Skin of body (tissue), 2 donors: ENCODE measurements around the gene CTDNEP1. TPM values are rescaled to one million over a fixed set of nuclear protein-coding genes. Genes with fewer than 3 reads are reported as not detected.

Experiments
- DNase-seq: peaks from one replicate; lab custom pipeline; 2025; lab: John Stamatoyannopoulos, UW
- total RNA-seq: library from RNA; depleted of rRNA; stranded (reverse); fragments of >200 nt; gene quantifications from one replicate; pipeline ENCODE4 v1.2.3, GENCODE V29; 2014

The CTDNEP1 gene
- total RNA-seq, 1 donor from 2014 or later: 44.1 TPM

DNA sequence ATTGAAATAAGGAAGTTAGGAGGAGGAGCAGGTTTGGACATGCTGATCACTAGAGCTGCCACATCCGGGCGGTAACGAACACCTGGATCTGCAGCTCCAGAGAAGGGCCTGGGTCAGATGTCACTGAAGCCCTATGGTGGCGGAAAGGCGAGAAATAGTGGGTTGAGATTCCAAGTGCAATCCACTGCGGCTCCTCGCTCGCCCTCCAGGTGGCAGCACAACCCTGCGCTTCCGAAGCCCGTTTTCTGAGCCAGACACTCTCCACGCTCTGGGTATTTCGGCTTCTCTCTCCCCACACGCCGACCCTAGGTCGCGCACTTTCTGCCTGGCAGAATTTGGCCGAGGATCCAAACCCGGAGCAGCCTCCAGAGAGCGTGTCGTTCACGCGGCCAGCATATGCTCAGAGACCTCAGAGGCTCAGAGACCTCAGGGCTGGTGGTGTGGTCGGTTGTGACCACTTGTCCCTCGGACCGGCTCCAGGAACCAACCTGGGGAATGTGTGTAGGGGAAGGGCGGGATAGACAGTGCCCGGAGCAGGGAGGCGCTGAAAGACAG, 29.1 kb upstream of the CTDNEP1 start:
- DNase-seq: peak; percentile 79

DNA sequence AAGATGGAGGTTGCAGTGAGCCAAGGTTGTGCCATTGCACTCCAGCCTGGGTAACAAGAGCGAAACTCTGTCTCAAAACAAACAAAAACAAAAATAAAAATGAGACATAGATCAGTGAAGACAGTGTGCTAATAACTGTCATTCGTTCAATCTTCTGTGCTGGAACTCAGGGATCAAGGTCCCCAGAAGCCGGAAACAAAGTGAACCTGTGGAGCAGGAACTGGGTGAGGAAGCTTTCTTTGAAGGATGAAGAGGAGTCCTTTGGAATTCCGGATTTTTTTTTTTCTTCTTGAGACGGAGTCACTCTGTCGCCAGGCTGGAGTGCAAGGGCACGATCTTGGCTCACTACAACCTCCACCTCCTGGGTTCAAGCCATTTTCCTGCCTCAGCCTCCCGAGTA, 27.9 kb upstream of the CTDNEP1 start:
- DNase-seq: no peak

DNA sequence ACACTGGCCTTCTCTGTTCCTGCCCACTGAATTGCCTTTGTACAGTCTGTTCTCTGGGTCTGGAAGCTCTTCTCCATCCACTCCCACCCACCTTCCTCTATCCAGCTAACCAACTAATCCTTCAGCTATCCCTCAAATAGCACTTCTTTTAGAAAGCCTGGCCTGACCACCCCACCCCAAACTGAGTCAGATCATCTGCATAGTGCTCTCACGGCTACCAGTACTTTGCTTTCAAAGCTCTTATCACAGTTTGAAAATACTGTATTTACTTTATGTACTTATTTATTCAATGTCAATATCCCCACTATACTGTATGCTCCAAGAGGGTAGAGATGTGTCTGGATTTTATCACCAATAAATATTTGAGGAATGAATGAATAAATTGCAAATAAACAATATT, 15.2 kb upstream of the CTDNEP1 start:
- DNase-seq: no peak

DNA sequence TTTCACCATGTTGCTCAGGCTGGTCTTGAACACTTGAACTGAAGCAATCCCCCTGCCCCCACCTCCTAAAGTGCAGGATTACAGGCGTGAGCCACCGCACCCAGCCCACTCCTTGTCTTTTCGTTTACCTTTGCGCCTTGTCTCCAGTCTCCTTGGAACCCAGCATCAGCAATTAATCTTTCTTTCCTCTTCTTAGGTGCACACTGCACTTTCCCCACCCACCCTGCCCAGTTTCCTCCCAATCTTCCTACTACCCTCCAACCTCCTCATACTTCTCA, 12.2 kb upstream of the CTDNEP1 start:
- no peak for DNase-seq

DNA sequence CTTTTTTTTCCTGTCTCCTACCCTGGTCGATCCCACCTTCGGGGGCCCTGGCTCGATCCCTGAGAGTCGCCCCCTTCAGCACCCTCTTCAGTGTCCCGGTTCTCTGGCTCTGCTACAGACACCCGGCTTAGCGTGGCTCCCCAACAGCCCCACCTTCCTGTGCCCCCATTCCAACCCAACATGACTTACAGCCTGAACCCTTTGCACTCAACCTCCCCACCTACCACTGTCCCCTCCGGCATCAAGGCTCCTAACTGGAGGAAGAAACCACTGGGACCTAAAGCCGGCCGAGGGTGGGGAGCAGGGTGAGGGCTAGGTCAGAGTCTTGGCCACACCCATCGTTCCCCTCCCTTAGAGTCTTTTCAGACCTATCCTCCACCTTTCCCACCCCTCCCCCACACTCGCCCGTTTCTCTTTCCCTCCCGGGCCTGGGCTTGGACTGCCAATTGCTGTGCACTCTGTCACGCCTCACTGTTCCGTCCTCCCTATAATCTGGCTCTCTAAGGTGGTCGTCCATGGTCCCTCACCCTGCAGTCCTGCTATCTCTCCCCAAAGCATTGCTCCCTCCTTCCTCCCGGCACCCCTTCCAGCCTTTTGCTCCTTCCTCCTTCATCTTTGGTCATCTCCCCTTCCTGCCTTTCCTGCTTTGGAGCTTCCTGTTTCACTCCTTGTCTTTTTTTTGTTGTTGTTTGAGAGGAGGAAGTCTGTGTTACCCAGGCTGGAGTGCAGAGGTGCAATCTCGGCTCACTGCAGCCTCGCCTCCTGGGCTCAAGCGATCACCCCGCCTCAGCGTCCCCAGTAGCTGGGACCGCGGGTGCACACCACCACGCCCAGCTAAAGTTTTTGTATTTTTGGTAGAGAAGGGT, 11.6 kb upstream of the CTDNEP1 start:
- no peak for DNase-seq

DNA sequence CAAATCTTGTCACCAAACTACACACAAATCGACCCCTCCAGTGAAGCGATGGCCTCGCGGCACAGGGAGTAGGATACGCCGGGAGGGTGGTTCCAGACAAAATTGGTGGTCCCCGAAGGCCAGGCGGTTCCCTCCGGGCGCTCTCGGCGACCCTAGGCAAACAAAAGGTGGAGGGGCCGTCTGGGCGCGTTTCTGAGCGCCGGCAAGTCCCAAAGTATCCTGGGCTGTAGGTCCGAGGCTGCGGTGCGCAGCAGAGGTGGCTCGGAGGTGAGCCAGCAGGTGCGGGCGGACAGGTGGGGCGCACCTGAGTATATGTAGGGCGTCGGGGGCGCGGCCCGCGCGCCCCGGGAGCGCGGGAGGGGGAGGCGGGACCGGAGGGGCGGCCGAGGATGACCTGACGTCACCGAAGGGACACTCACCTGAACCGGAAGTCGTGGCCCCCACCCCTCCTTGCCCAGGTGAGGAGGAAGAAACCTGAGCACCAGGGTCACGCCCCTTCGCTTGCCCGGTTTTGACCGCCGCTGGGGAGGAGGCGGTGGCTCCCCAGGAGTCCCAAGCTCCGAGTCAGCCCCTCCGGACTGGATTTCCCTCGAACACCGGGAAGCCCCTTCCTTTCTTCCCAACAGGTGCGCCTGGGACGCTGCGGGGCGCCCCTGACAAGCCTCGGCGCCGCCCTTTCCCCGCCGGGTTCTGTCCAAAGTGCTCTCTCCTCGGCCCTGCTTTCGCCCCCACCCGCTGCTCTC, 10.8 kb upstream of the CTDNEP1 start, which contains the start of gene CLDN7:
TSS of gene CLDN7 (minus strand) at position 287 of the 743 bp plus-strand sequence. CDS start 435 bp downstream, outside the sequence.
- no peak for DNase-seq

DNA sequence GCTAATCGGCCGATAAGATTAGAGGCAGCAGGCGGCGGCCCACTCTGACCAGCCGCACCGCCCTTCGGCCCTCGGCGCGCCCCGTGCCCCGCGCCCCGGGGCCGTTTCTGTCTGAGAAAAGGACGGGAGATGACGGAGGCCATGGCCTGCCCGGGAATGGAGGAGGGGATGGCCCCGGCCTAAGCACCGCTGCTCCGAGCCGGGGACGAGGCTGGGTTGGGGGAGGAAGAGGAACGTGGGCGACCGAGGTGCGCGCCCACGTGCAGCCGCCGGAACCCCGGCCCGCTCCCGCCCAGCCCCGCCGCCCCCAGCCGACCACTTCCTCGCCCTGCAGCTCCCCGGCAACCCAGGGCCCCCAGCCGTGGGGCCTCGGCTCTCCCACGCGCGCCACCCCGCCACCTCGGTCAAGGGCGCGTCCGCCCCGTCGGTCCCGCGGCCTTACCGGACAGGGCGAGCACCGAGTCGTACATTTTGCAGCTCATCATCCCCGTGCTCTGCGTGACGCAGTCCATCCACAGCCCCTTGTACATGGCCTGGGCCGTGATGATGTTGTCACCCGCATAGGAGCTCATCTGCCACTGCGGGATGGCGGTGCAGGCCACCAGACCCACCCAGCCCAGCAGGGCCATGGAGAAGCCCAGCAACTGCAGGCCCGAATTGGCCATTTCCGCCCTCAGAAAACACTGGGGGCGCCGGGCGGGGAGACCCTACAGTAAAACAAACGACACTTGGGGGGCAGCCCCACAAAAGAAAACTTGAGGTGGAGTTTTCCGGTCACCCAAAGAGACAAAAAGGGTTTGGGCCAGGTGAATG, 10.1 kb upstream of the CTDNEP1 start:
- no peak for DNase-seq

DNA sequence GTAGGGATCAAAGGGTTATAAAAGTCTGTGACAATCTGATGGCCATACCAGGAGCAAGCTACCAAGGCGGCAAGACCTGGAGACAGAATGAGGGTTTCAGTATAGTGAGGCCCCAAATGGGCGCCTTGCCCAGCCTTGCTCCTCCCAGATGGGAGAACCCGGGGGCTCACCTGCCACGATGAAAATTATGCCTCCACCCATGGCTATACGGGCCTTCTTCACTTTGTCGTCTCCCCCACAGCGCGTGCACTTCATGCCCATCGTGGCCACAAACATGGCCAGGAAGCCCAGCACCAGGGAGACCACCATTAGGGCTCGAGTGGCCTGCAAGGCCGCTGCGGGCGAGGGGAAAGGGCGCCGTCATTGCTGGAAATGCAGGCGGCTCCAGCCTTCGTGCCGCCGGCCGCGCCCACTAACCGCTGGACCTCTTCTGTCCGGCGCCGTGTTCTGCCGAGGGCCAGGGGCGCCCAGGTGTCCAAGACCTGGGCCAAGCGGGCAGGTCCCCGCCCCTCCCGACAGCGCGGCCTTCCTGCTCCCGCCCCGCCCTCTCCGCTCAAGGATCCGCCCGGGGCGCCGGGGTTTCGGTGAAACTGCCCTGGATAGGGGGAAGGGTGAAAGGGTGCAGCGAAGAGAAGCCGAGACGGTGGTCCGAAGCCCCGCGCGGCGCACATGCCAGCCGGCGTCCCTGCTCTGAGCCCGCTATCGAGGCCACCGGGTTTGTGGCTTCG, 9.3 kb upstream of the CTDNEP1 start:
- DNase-seq: no peak

DNA sequence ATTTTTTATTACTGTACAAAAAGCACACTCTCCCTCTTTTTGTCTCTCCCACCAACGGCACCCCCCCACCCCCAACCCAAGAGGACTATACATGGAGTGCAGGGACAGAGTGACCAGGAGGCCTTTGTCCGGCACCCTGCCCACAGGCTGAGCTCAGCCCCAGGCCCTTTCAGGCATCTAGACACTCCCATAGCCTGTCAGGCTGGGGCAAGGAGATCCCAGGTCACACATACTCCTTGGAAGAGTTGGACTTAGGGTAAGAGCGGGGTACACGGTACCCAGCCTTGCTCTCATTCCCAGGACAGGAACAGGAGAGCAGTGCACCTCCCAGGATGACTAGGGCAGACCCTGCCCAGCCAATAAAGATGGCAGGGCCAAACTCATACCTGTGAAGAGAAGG, 8.6 kb upstream of the CTDNEP1 start:
- no peak for DNase-seq

DNA sequence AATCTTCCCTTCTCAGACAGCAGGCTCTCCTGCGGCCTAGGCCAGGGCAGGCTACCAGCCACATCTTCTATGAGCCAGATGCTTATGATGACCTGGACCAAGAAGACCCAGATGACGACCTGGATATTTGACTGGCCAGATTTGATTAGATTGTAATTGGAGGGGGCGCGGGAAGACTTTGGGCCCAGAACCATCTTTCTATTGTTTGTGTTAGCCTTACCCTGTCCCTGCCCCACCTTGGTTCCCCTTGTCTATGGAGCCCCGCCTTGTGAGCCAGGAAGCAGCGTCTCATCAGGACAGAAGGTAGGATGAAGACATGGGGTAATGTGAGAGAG, 8.0 kb upstream of the CTDNEP1 start:
- DNase-seq: no peak

DNA sequence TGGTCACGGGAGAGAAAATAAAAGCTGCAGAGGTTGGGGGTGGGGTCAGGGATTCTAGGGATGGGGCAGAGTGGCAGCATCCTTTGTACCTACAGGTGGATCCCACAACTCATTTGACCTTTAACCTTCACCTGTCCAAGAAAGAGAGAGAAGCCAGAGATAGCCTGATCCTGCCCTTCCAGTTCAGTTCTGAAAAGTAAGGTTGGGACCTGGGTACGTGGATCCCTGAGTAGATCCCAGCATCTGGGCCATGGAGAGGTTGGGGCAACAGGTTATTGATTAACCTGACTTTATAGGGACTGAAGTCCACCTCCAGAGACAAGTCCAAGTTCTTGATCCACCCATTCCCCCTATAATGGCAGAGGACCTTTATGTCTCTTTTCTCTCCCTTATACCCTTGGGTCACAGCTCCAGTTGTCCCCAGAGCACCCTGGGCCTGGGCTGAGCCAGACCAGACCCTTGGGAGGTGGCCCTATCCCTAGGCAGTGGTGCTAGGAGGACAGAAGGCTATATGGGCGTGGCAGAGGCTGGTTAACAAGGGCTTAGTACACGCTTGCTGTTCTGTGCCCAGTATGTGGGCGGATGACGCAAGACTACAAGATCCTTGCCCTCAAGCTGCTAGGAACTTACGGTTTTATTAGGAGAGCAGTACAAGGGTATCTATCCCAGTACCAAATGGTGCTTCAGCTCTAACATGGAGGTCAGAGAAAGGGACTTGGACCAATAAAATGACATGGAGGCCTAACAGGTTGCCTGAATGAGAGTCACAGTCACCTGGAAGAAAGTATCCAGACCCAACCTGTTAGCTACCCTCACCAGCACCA, 7.4 kb upstream of the CTDNEP1 start:
- DNase-seq: no peak

DNA sequence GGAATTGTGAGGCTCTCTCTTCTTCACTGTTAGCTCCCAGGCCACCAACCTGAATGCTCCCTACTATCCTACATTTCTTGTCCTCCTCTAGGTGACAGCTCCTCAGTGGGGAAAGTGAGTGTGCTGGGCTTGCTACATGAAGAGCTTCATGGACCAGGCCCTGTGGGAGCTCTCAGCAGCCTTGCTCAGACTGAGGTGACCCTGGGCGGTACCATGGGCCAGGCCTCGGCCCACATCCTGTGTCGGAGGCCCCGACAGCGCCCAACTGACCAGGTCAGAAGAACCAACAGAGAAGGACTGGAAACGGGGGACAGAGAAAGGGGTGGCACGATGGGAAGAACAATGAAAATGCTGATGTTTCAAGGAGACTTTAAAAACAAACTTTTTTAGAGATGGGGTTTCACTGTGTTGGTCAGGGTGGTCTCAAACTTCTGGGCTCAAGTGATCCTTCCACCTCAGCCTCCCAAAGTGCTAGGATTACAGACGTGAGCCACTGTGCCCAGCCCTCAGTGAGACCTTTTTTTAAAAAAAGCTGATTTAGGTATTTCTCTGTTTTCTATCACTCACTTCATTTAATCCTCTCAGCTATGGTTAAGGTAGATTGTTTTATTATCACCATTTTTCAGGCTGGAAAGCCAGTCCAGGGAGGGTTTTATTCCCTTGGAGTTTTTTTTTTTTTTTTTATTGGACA, 5.4 kb upstream of the CTDNEP1 start:
- DNase-seq: no peak

DNA sequence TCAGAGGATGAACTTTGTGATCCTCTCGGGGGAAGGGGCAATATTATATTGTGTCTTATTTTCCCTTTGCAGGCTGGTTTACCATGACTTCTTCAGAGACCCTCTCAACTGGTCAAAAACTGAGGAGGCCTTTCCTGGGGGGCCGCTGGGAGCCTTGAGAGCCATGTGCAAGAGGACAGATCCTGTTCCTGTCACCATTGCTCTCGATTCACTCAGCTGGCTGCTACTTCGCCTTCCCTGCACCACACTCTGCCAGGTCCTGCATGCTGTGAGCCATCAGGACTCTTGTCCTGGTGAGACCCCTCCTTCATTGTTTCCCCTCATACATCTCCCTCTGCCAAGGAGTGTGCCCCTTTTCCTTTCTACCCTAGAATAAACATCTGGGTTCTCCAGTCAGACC, 3.0 kb upstream of the CTDNEP1 start:
- no peak for DNase-seq

DNA sequence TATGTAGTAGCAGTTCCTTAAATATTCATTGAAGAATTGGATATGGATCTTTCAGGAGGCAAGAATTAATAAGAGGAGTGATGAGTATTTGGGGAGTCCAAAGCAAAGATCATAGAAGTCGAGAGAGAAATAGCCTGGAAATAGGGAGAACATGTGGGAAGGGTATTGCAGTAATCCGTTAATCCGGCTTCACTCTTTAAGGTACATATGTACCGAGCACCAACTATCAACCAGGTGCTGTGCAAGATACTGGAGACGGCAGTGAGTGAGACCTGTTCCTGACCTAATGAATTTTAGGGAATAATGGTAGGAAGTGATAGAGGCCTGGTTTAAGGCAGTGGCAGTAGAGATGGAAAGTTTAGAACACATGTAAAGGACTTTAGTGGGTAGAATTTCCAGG, 1.5 kb upstream of the CTDNEP1 start:
- DNase-seq: no peak

DNA sequence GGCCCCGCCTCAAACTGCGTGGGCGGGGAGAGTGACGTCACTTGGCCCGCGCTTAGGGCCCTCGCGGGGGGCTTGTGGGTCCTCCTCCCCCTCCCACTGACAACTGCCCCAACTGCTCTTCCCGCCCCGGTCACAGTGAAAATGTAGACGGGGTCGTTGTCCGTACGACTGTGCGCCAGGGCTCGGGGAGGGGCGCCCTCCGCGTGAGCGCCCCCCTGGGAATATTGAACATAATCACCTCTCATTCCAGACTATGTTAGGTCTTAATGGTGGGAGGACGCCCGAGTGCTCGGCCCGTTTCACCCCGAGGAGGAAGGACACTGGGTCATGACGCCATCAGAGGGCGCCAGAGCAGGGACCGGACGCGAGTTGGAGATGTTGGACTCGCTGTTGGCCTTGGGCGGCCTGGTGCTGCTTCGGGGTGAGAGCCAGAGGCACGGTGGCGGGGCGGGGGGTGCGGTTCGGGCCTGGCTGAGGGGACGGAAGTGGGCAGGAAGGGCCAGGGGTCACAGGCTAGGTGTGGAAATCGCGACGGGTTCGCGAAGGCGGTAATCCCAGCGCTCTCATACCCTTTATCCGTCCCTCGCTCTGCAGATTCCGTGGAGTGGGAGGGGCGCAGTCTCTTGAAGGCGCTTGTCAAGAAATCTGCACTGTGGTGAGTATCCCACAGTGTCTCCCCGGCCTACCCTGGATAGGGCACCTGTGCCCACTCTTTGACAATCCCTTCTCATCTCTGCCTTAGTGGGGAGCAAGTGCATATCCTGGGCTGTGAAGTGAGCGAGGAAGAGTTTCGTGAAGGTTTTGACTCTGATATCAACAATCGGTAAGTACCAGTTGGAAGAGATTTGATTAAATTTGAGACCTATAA, 876 bp upstream of the CTDNEP1 start, which contains the start of gene ELP5:
TSS of gene ELP5 (plus strand) at position 40 of the 868 bp plus-strand sequence. CDS start at position 376, 336 bp downstream.
- peak; percentile 94 for DNase-seq

DNA sequence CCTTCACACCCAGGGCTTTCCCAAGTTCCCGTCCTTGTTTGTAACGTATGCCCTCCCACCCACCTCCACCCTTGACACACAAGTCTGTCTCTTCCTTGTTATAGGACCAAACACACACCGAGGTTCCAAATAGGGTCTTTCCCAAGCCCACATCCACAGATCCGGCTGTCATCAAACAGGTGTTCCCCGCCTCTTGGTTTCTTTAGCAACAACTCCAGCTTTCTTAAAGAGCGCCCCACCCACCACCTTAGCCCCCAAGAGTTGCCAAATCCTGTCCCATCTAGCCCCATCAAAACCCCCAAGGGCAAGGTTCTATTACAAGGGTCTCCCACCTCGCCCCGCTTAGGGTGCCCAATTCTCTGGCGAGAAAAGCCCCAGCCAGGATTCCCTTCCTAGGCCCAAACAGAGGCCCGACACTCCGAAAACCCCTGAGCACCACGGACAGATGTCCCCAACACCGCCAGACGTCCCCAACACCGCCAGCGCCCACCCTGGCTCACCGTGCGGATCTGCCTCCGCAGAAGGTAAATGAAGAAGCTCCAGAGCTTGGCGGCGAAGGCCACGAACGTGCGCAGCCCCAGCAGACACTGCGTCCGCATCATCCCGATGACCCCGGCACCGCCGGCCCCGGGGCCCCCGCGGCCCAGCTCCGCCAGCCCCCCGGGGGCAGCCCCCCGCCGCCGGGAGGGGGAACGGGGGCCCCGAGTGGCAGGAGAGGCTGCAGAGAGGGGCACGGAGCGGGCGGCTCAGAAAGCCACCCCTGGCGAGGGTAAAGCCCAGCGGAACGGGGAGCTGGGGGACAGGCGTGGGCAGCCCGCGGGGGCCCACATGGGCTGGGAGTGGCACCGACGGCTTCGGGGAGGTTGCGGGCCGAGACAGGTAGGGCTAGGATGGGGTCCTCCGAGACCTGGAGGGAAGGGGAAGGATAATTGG, 573 bp downstream of the CTDNEP1 start:
- DNase-seq: no peak

DNA sequence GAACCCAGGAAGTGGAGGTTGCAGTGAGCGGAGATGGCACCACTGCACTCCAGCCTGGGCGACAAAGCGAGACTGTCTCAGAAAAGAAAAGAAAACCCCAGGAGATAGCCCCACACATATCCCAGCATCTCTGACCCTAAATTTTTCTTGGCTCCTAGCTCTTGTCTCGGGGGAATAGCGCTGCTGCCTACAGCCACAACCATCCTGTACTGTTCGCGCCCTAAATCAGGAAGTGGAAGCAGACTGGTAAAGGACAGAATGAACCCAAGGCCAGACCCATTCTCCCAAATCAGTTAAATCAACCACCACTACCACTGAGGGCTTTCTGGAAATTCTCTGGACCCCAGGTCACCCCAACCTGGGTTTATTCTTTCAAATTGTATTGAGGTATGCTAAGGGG, 1.7 kb downstream of the CTDNEP1 start:
- DNase-seq: no peak
